HUES64 (cell line): ENCODE data around the gene ALOX15B.
"Not testable (repeated sequence)": the region's sequence is repeated elsewhere in the genome, so short reads cannot be mapped to it uniquely, and the experiment has no call there.

Source experiments
- H3K27ac ChIP-seq: 2 replicates; pipeline ENCODE4 v1.7.0; 2013; ENCODE audit warnings: low read depth, low read length, inconsistent platforms
- H3K27me3 ChIP-seq: 2 replicates; pipeline ENCODE4 v1.6.1; 2013; ENCODE audit warnings: mild to moderate bottlenecking, low read length; ENCODE audit not compliant: insufficient read depth
- H3K36me3 ChIP-seq: 2 replicates; pipeline ENCODE4 v1.6.1; 2013; ENCODE audit warnings: mild to moderate bottlenecking, low read length; ENCODE audit not compliant: insufficient read depth
- H3K4me1 ChIP-seq: 2 replicates; pipeline ENCODE4 v1.6.1; 2013; ENCODE audit warnings: mild to moderate bottlenecking, low read length, moderate library complexity; ENCODE audit not compliant: insufficient read depth
- H3K4me3 ChIP-seq: 2 replicates; pipeline ENCODE4 v1.5.1; 2013; ENCODE audit warnings: mild to moderate bottlenecking, low read length, moderate library complexity
- H3K9ac ChIP-seq: 2 replicates; pipeline ENCODE4 v1.6.1; 2013; ENCODE audit warnings: mild to moderate bottlenecking, low read depth, low read length
- H3K9me3 ChIP-seq: 2 replicates; pipeline ENCODE4 v1.6.1; 2013; ENCODE audit warnings: low read depth, low read length; ENCODE audit not compliant: insufficient read depth
- WGBS: fragments of 150-250, 120-280 bp; methylation state at CpG from one replicate; pipeline ENCODE4 v1.1.7; 2013; ENCODE audit warnings: missing lambda C conversion rate; 5-methylcytosine and 5-hydroxymethylcytosine counted together

ALOX15B gene

DNA sequence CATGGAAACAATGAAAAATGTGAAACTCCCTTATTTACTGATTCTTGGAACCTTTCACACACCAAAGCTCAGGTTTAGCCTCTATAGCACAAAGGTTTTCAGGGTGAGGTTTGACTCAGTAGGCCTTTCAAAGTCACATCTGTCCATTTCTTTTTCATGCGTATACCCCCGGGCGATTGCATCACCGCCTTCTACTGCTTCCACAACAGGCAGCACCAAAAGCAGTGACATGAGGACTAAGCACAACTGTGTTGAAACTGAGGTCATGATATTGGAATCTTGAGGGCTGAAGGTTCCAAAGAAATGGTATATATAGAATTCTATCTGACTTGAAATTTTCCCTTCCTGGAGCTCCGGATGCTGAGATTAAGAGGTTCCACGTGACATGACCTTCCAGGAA lies 14.7 kb upstream of the ALOX15B start:
- not testable (repeated sequence) for H3K27me3 ChIP-seq, H3K4me3 ChIP-seq, H3K27ac ChIP-seq, H3K36me3 ChIP-seq, H3K9ac ChIP-seq, H3K4me1 ChIP-seq, H3K9me3 ChIP-seq
- 90% methylated on average over 5 of the region's 6 CpGs for WGBS

GRCh38 chr17:8025176-8025911 lies 13.5 kb upstream of the ALOX15B start:
- Histone ChIP-seq H3K9ac (no peak overlapping the region), H3K36me3 (no peaks in the 10 kb centered on the region), H3K4me3 (no peak overlapping the region), H3K4me1 (0 out of 2 replicates have a peak, but pooled peaks cover 5% of the 10 kb centered on the region), H3K27ac (no peak overlapping the region), H3K9me3 (no peaks in the 10 kb centered on the region), H3K27me3 (peaks cover 4% of the 10 kb centered on the region)
- 92% methylated on average over 9 of the region's 9 CpGs for WGBS

DNA sequence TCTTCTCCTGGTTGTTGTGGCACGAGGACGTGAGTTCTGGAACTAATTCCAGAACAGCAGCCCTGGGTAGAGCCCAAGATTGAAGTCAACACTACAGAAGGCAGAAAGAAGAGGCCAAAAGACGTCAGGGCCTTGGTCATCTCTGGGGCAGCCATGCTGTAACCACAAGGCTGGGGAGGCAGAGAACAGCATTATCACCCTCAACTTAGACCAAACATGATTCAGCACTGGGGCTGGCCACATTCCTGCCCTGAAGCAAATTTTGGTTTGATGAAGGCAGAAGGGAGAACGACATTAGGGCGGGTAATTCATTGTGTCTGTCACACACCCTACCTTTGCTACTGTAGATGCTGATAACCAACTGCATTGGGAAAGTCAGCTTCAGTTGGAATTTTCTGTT lies 9.7 kb upstream of the ALOX15B start:
- Histone ChIP-seq H3K27me3 (peaks cover 4% of the 10 kb centered on the region), H3K4me1 (no peaks in the 10 kb centered on the region), H3K9ac (no peak overlapping the region), H3K9me3 (no peaks in the 10 kb centered on the region), H3K4me3 (no peak overlapping the region), H3K36me3 (no peaks in the 10 kb centered on the region), H3K27ac (no peak overlapping the region)
- WGBS = 83% methylated on average over 5 of the region's 5 CpGs

DNA sequence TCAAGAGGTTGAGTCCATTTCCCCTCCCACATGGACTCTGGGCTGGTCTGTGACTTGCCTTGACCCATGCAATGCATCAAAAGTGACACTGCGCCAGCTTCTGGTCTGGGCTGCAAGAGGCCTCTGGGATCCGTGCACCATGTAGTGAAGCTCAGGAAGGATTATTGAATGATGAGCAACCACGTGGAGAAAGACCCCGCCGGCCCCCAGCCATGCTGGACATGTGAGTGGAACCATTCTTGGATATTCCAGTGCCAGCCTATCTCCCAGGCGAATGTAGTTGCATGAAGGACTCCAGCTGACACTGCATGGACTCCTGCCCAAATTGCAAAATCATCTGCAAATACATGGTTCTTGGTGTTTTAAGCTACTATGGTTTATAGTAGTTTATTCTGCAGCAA lies 7.6 kb upstream of the ALOX15B start:
- no peak overlapping the region for H3K27ac ChIP-seq
- H3K9me3 ChIP-seq = no peaks in the 10 kb centered on the region
- H3K27me3 ChIP-seq = peaks cover 4% of the 10 kb centered on the region
- H3K9ac ChIP-seq = no peak overlapping the region
- H3K4me3 ChIP-seq = no peak overlapping the region
- no peaks in the 10 kb centered on the region for H3K36me3 ChIP-seq
- whole genome bisulfite sequencing = 90% methylated on average over 6 of the region's 6 CpGs
- no peaks in the 10 kb centered on the region for H3K4me1 ChIP-seq

GRCh38 chr17:8031950-8032349 lies 6.9 kb upstream of the ALOX15B start:
- Histone ChIP-seq H3K27me3 (peaks cover 4% of the 10 kb centered on the region), H3K27ac (no peak overlapping the region), H3K36me3 (no peaks in the 10 kb centered on the region), H3K4me3 (no peak overlapping the region), H3K4me1 (no peaks in the 10 kb centered on the region), H3K9me3 (no peaks in the 10 kb centered on the region), H3K9ac (no peak overlapping the region)
- 91% methylated on average over 1 of the region's 1 CpG for WGBS

DNA sequence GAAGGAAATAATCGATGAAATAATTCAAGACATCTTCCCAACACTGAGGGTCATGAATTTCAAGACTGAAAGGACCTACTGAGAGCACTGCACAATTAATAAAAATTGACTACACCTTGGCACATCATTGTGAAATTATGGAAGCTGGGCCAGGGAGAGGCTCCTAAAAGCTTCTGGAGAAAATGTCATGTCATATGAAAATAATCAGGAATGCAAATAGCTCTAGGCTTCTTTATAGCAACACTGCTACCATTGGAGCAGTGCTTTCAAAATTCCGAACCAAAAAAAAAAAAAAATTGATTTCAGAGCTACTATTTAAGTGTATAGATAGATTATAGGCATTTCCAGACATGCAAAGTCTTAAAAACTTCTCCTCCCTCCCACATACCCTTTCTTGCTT lies 6.4 kb upstream of the ALOX15B start:
- H3K9ac ChIP-seq = no peak overlapping the region
- no peak overlapping the region for H3K27ac ChIP-seq
- H3K9me3 ChIP-seq = no peaks in the 10 kb centered on the region
- H3K27me3 ChIP-seq = peaks cover 4% of the 10 kb centered on the region
- H3K4me3 ChIP-seq = no peak overlapping the region
- no peaks in the 10 kb centered on the region for H3K36me3 ChIP-seq
- WGBS = 100% methylated on average over 1 of the region's 2 CpGs
- H3K4me1 ChIP-seq = no peaks in the 10 kb centered on the region

- WGBS = 93% methylated on average over 10 of the region's 11 CpGs
- Histone ChIP-seq H3K9me3 (no peaks in the 10 kb centered on the region), H3K36me3 (no peaks in the 10 kb centered on the region), H3K9ac (no peak overlapping the region), H3K27ac (no peak overlapping the region), H3K4me3 (no peak overlapping the region), H3K4me1 (no peaks in the 10 kb centered on the region), H3K27me3 (no peaks in the 10 kb centered on the region)
Measured at GRCh38 chr17:8039611-8040168, 831 bp downstream of the ALOX15B start.

GRCh38 chr17:8041249-8041928 lies 2.5 kb downstream of the ALOX15B start:
- no peaks in the 10 kb centered on the region for H3K4me1 ChIP-seq
- H3K27ac ChIP-seq = no peak overlapping the region
- H3K9ac ChIP-seq = no peak overlapping the region
- no peaks in the 10 kb centered on the region for H3K36me3 ChIP-seq
- no peaks in the 10 kb centered on the region for H3K27me3 ChIP-seq
- H3K4me3 ChIP-seq = no peak overlapping the region
- WGBS = 77% methylated on average over 8 of the region's 8 CpGs
- no peaks in the 10 kb centered on the region for H3K9me3 ChIP-seq

DNA sequence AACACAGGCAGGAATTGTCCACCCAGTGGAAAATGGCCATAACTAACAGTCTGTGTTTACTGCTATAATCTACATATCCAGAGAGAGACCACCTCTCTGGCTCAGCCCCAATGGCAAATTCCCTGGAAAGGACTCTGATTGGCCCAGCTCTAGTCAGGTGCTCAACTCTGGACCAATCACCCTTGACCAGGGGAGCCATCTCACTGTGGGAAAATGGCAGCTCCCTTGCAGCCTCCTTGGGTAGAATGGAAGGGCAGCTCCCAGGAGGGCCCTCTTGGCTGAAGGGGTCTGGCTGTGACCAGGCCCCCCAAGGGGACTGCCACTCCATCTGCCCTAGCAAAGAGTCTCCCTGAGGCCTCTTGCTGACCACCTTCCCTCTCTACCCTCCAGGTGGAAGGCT lies 3.1 kb downstream of the ALOX15B start:
- no peak overlapping the region for H3K9ac ChIP-seq
- H3K9me3 ChIP-seq = no peaks in the 10 kb centered on the region
- no peaks in the 10 kb centered on the region for H3K4me1 ChIP-seq
- H3K36me3 ChIP-seq = no peaks in the 10 kb centered on the region
- H3K27ac ChIP-seq = no peak overlapping the region
- no peak overlapping the region for H3K4me3 ChIP-seq
- H3K27me3 ChIP-seq = no peaks in the 10 kb centered on the region

GRCh38 chr17:8044819-8045810 lies 6.3 kb downstream of the ALOX15B start:
- Histone ChIP-seq H3K36me3 (no peaks in the 10 kb centered on the region), H3K4me3 (no peak overlapping the region), H3K27me3 (no peaks in the 10 kb centered on the region), H3K9ac (no peak overlapping the region), H3K4me1 (no peaks in the 10 kb centered on the region), H3K9me3 (no peaks in the 10 kb centered on the region), H3K27ac (no peak overlapping the region)
- WGBS = 84% methylated on average over 24 of the region's 24 CpGs
